Measurements from ENCODE around the gene CD300H. TPM values are rescaled to one million over a fixed set of nuclear protein-coding genes. Genes with fewer than 3 reads are reported as not detected.

CD300H gene
- total RNA-seq, 1 donor from 2014 or later: not detected

- Mint-ChIP-seq H3K4me1 (peaks cover 11% of the 10 kb centered on the region), H3K27me3 (ENCODE audit: insufficient read depth, low read depth) (peaks cover 4% of the 10 kb centered on the region), H3K36me3 (no peaks in the 10 kb centered on the region), H3K27ac (peak overlapping the region; percentile 42), H3K9me3 (peaks cover 5% of the 10 kb centered on the region), H3K4me3 (no peak overlapping the region)
- TF ChIP-seq EZH2phosphoT487 (IDR thresholded peaks at IDR 0.05): no peak
- no peak for TF ChIP-seq EZH2 (IDR thresholded peaks at IDR 0.05)
- TF ChIP-seq CTCF (IDR thresholded peaks at IDR 0.05): no peak
- H3K9ac ChIP-seq: no peak overlapping the region
- no peak overlapping the region for H3K4me2 ChIP-seq
- no peaks in the 10 kb centered on the region for H3K79me2 ChIP-seq (ENCODE audit: low read depth)
- H3K4me3 ChIP-seq: no peak overlapping the region
- no peak for DNase-seq (ENCODE audit: low spot score)
- no peaks in the 10 kb centered on the region for H4K20me1 ChIP-seq (ENCODE audit: low read depth)
- no peak overlapping the region for H3K27ac ChIP-seq
- no peaks in the 10 kb centered on the region for H3K36me3 ChIP-seq
- H3K4me1 ChIP-seq: no peaks in the 10 kb centered on the region
- no peak overlapping the region for H2AFZ ChIP-seq (replicated peaks)
- H3K9me3 ChIP-seq (ENCODE audit: low read depth): no peaks in the 10 kb centered on the region
- H3K27me3 ChIP-seq: no peaks in the 10 kb centered on the region
- no peaks in the 10 kb centered on the region for H3F3A ChIP-seq (ENCODE audit: low read depth)
Observed at GRCh38 chr17:74584292-74585060, 17.2 kb upstream of the CD300H start.

- H3K9me3 ChIP-seq (ENCODE audit: low read depth): no peaks in the 10 kb centered on the region
- H3K36me3 ChIP-seq: no peaks in the 10 kb centered on the region
- no peak overlapping the region for H3K4me2 ChIP-seq
- H3K27ac ChIP-seq: no peak overlapping the region
- H3K27me3 ChIP-seq: no peaks in the 10 kb centered on the region
- Mint-ChIP-seq H3K9me3 (peaks cover 5% of the 10 kb centered on the region), H3K36me3 (no peaks in the 10 kb centered on the region), H3K27me3 (ENCODE audit: insufficient read depth, low read depth) (peaks cover 8% of the 10 kb centered on the region), H3K4me1 (peaks cover 11% of the 10 kb centered on the region), H3K27ac (no peak overlapping the region), H3K4me3 (no peak overlapping the region)
- no peak overlapping the region for H2AFZ ChIP-seq (replicated peaks)
- H4K20me1 ChIP-seq (ENCODE audit: low read depth): no peaks in the 10 kb centered on the region
- TF ChIP-seq CTCF (IDR thresholded peaks at IDR 0.05): no peak
- TF ChIP-seq EZH2 (IDR thresholded peaks at IDR 0.05): no peak
- TF ChIP-seq EZH2phosphoT487 (IDR thresholded peaks at IDR 0.05): no peak
- no peaks in the 10 kb centered on the region for H3K4me1 ChIP-seq
- no peaks in the 10 kb centered on the region for H3F3A ChIP-seq (ENCODE audit: low read depth)
- no peak overlapping the region for H3K9ac ChIP-seq
- H3K79me2 ChIP-seq (ENCODE audit: low read depth): no peaks in the 10 kb centered on the region
- no peak overlapping the region for H3K4me3 ChIP-seq
- no peak for DNase-seq (ENCODE audit: low spot score)
Observed at GRCh38 chr17:74582633-74583032, 15.3 kb upstream of the CD300H start.

GRCh38 chr17:74579900-74580299 lies 12.6 kb upstream of the CD300H start:
- no peaks in the 10 kb centered on the region for H3K79me2 ChIP-seq (ENCODE audit: low read depth)
- peaks cover 12% of the 10 kb centered on the region for H3K27me3 Mint-ChIP-seq (ENCODE audit: insufficient read depth, low read depth)
- H3K4me2 ChIP-seq: no peak overlapping the region
- TF ChIP-seq CTCF (IDR thresholded peaks at IDR 0.05): no peak
- no peak for TF ChIP-seq EZH2 (IDR thresholded peaks at IDR 0.05)
- no peak for TF ChIP-seq EZH2phosphoT487 (IDR thresholded peaks at IDR 0.05)
- H3K36me3 ChIP-seq: no peaks in the 10 kb centered on the region
- H3K4me3 ChIP-seq: no peak overlapping the region
- no peaks in the 10 kb centered on the region for H3K36me3 Mint-ChIP-seq
- H3K9ac ChIP-seq: no peak overlapping the region
- H3F3A ChIP-seq (ENCODE audit: low read depth): no peaks in the 10 kb centered on the region
- no peak overlapping the region for H3K4me3 Mint-ChIP-seq
- H4K20me1 ChIP-seq (ENCODE audit: low read depth): no peaks in the 10 kb centered on the region
- DNase-seq (ENCODE audit: low spot score): no peak
- peaks cover 3% of the 10 kb centered on the region for H3K4me1 Mint-ChIP-seq
- H3K9me3 Mint-ChIP-seq: peaks cover 5% of the 10 kb centered on the region
- no peaks in the 10 kb centered on the region for H3K9me3 ChIP-seq (ENCODE audit: low read depth)
- no peak overlapping the region for H2AFZ ChIP-seq (replicated peaks)
- H3K4me1 ChIP-seq: no peaks in the 10 kb centered on the region
- no peak overlapping the region for H3K27ac ChIP-seq
- peaks cover 8% of the 10 kb centered on the region for H3K27me3 ChIP-seq
- no peak overlapping the region for H3K27ac Mint-ChIP-seq

All from neural progenitor cell (in vitro differentiated cells).